HCT116 (cell line): Measurements from ENCODE around the gene GCK. TPM values are rescaled to one million over a fixed set of nuclear protein-coding genes. Genes with fewer than 3 reads are reported as not detected.

Experiments used
- ATAC-seq: fragments of 200-7000 bp; cut with Tn5 transposase; 2 replicates; pipeline ENCODE4 v1.9.1; 2020; ENCODE audit warnings: mild to moderate bottlenecking, moderate library complexity
- BruUV-seq: library from RNA; stranded (reverse); fragments of 400-500 nt; replicated peaks from 2 replicates; lab custom pipeline; 2021; lab: Mats Ljungman, UMichigan
- CTCF ChIA-PET: fragments of 300-600 bp; sonication (Branson Sonifier 250); formaldehyde crosslinking; loops from one replicate; lab custom pipeline; 2021; ENCODE audit warnings: antibody characterized with exemption; lab: Charles Lee
- POLR2A ChIA-PET: fragments of 300-600, 350-600 bp; sonication (Branson Sonifier 250); formaldehyde crosslinking; loops from one replicate; lab custom pipeline; 2021; ENCODE audit warnings: antibody characterized with exemption; lab: Charles Lee
- RAD21 ChIA-PET, 2 experiments: fragments of 300-600 bp; sonication (Branson Sonifier 250); formaldehyde crosslinking; loops; one replicate each; lab custom pipeline; 2023; ENCODE audit warnings: low total read pairs in 2 of 2; ENCODE audit not compliant: uncharacterized antibody in 2 of 2, unreplicated experiment in 2 of 2, low non-redundant PET in 1 of 2; lab: Charles Lee
- DNase-seq: peaks from one replicate; pipeline ENCODE4 v3.0.0-alpha.2; 2010; ENCODE audit warnings: low read depth, low spot score
- H2AFZ ChIP-seq: fragments of 200-600 bp; shearing (Covaris generic), sonication (generic); 2 replicates; pipeline ENCODE4 v1.6.1; 2017; ENCODE audit warnings: low read depth, mixed run types, mixed read lengths, antibody characterized with exemption, low read length; ENCODE audit not compliant: poor library complexity, severe bottlenecking
- H3K27ac ChIP-seq: 2 replicates; pipeline ENCODE4 v1.5.1; 2012; ENCODE audit warnings: low read depth, low read length
- H3K27me3 ChIP-seq: fragments of 200-600 bp; sonication (generic); 2 replicates; pipeline ENCODE4 v1.6.1; 2016; ENCODE audit warnings: mixed run types, low read length, mixed read lengths; ENCODE audit not compliant: insufficient read depth
- H3K36me3 ChIP-seq, 2 experiments: fragments of 200-500 bp in 1 of 2; fragments of 200-600 bp in 1 of 2; sonication (Bioruptor generic) in 1 of 2; sonication (generic) in 1 of 2; 2 replicates each; pipeline versions ENCODE4 v1.5.1 to v1.6.1; 2014 to 2016; ENCODE audit warnings: low read length in 2 of 2, inconsistent platforms in 1 of 2, mixed read lengths in 1 of 2, mixed run types in 1 of 2; ENCODE audit not compliant: insufficient read depth in 2 of 2, control insufficient read depth in 1 of 2
- H3K4me1 ChIP-seq, 2 experiments: fragments of 200-600 bp in 1 of 2; sonication (generic) in 1 of 2; 2 replicates each; pipeline versions ENCODE4 v1.5.1 to v1.6.1; 2012 to 2017; ENCODE audit warnings: low read length in 2 of 2, inconsistent platforms in 1 of 2, mild to moderate bottlenecking in 1 of 2, mixed read lengths in 1 of 2, mixed run types in 1 of 2, moderate library complexity in 1 of 2; ENCODE audit not compliant: insufficient read depth in 2 of 2, control insufficient read depth in 1 of 2
- H3K4me2 ChIP-seq: fragments of 200-600 bp; sonication (generic); 2 replicates; pipeline ENCODE4 v1.6.1; 2017; ENCODE audit warnings: mixed run types, low read length, mixed read lengths
- H3K4me3 ChIP-seq, 2 experiments: fragments of 200-600 bp in 1 of 2; sonication (generic) in 1 of 2; replicated peaks in 1 of 2; 2 replicates each; pipeline ENCODE4 v1.5.1; 2011 to 2016; ENCODE audit warnings: low read length in 2 of 2, control low read depth in 1 of 2, low read depth in 1 of 2, mild to moderate bottlenecking in 1 of 2, mixed read lengths in 1 of 2, mixed run types in 1 of 2
- H3K79me2 ChIP-seq: fragments of 200-600 bp; sonication (generic); 2 replicates; pipeline ENCODE4 v1.6.1; 2017; ENCODE audit warnings: mild to moderate bottlenecking, mixed run types, low read length, moderate library complexity, mixed read lengths; ENCODE audit not compliant: insufficient read depth
- H3K9ac ChIP-seq: fragments of 200-600 bp; sonication (generic); 2 replicates; pipeline ENCODE4 v1.6.1; 2016; ENCODE audit warnings: low read length, mixed read lengths
- H3K9me2 ChIP-seq: fragments of 200-600 bp; sonication (generic), shearing (Covaris generic); 2 replicates; pipeline ENCODE4 v1.6.1; 2017; ENCODE audit warnings: mixed run types, mild to moderate bottlenecking, moderate library complexity; ENCODE audit not compliant: insufficient read depth
- H3K9me3 ChIP-seq, 2 experiments: fragments of 200-500 bp in 1 of 2; fragments of 200-600 bp in 1 of 2; sonication (Bioruptor generic) in 1 of 2; sonication (generic) in 1 of 2; 2 replicates each; pipeline ENCODE4 v1.6.1; 2014 to 2017; ENCODE audit warnings: low read length in 2 of 2, mixed read lengths in 2 of 2, inconsistent platforms in 1 of 2, low read depth in 1 of 2, mild to moderate bottlenecking in 1 of 2, mixed run types in 1 of 2, moderate library complexity in 1 of 2; ENCODE audit not compliant: control insufficient read depth in 1 of 2, insufficient read depth in 1 of 2
- H4K20me1 ChIP-seq: fragments of 200-600 bp; sonication (generic), shearing (Covaris generic); 2 replicates; pipeline ENCODE4 v1.6.1; 2017; ENCODE audit warnings: mixed run types, mild to moderate bottlenecking, moderate library complexity; ENCODE audit not compliant: insufficient read depth
- CBX3 ChIP-seq: IDR thresholded peaks from 2 replicates; pipeline ENCODE4 v1.6.1; 2012; ENCODE audit warnings: low read depth
- CEBPB ChIP-seq: IDR thresholded peaks from 2 replicates; pipeline ENCODE4 v1.6.1; 2012; ENCODE audit warnings: low read depth
- CTCF ChIP-seq, 3 experiments: fragments of 200-600 bp in 1 of 3; sonication (generic) in 1 of 3; IDR thresholded peaks in 2 of 3; conservative IDR thresholded peaks in 1 of 3; 2 replicates each; pipeline ENCODE4 v1.5.1; 2012 to 2017; ENCODE audit warnings: low read depth in 2 of 3, low read length in 2 of 3, antibody characterized with exemption in 1 of 3, borderline replicate concordance in 1 of 3, control low read depth in 1 of 3, mild to moderate bottlenecking in 1 of 3, mixed read lengths in 1 of 3, mixed run types in 1 of 3, moderate library complexity in 1 of 3; ENCODE audit not compliant: insufficient read depth in 1 of 3
- EGR1 ChIP-seq: IDR thresholded peaks from 2 replicates; pipeline ENCODE4 v1.6.1; 2012; ENCODE audit warnings: low read depth
- ELF1 ChIP-seq: IDR thresholded peaks from 2 replicates; pipeline ENCODE4 v1.6.1; 2012; ENCODE audit warnings: low read depth, borderline replicate concordance
- EZH2 ChIP-seq: fragments of 200-600 bp; sonication (generic); IDR thresholded peaks from 2 replicates; pipeline ENCODE4 v1.6.1; 2017; ENCODE audit warnings: antibody characterized with exemption, mixed run types
- EZH2phosphoT487 ChIP-seq: fragments of 200-600 bp; IDR thresholded peaks from 2 replicates; pipeline ENCODE4 v1.6.1; 2018; ENCODE audit warnings: antibody characterized with exemption, borderline replicate concordance
- FOSL1 ChIP-seq: IDR thresholded peaks from 2 replicates; pipeline ENCODE4 v1.6.1; 2012; ENCODE audit warnings: low read depth
- JUND ChIP-seq: IDR thresholded peaks from 2 replicates; pipeline ENCODE4 v1.6.1; 2012
- MAX ChIP-seq: IDR thresholded peaks from 2 replicates; pipeline ENCODE4 v1.6.1; 2012
- POLR2A ChIP-seq: IDR thresholded peaks from 2 replicates; pipeline ENCODE4 v1.7.0; 2011; ENCODE audit warnings: borderline replicate concordance; ENCODE audit not compliant: insufficient read depth, insufficient read length; ENCODE audit errors: extremely low read depth
- POLR2AphosphoS5 ChIP-seq: IDR thresholded peaks from 2 replicates; pipeline ENCODE4 v1.6.1; 2011; ENCODE audit warnings: mild to moderate bottlenecking, low read depth, low read length, moderate library complexity
- RAD21 ChIP-seq: IDR thresholded peaks from 2 replicates; pipeline ENCODE4 v1.6.1; 2012; ENCODE audit warnings: low read depth, mild to moderate bottlenecking
- SP1 ChIP-seq: IDR thresholded peaks from 2 replicates; pipeline ENCODE4 v1.6.1; 2012; ENCODE audit warnings: low read depth
- SRF ChIP-seq: IDR thresholded peaks from 2 replicates; pipeline ENCODE4 v1.6.1; 2012; ENCODE audit warnings: low read depth
- TCF7L2 ChIP-seq: IDR thresholded peaks from 2 replicates; pipeline ENCODE4 v1.7.0; 2011; ENCODE audit warnings: borderline replicate concordance, inconsistent platforms; ENCODE audit not compliant: insufficient read depth, insufficient read length; ENCODE audit errors: extremely low read depth
- ZBTB33 ChIP-seq: IDR thresholded peaks from 2 replicates; pipeline ENCODE4 v1.6.1; 2011; ENCODE audit warnings: mild to moderate bottlenecking, low read length, moderate library complexity; ENCODE audit not compliant: insufficient replicate concordance; ENCODE audit errors: extremely low read depth
- ZFX ChIP-seq: fragments of 450-650 bp; IDR thresholded peaks from 2 replicates; pipeline ENCODE4 v1.6.1; 2017
- intact Hi-C: fragments of 100-400 bp; cut with micrococcal nuclease; formaldehyde crosslinking; loops from 2 replicates; pipeline ENCODE4 v1.10.0; 2022
- total RNA-seq: library from RNA; stranded (reverse); gene quantifications from one replicate; pipeline ENCODE4 v1.2.1, GENCODE V29; 2021; ENCODE audit not compliant: unreplicated experiment
- TF ChIP-seq, protein P1 (sequence below): IDR thresholded peaks from 2 replicates; pipeline ENCODE4 v1.6.1; 2012; ENCODE audit warnings: low read depth

The GCK gene
- total RNA-seq, 1 experiment from 2014 or later: 0.34 TPM

GRCh38 chr7:44217852-44218402 lies 28.7 kb upstream of the GCK start (continued):
- TF ChIP-seq CTCF (IDR thresholded peaks at IDR 0.05 in 2 of 3, conservative IDR thresholded peaks at IDR 0.05 in 1 of 3; ENCODE audit: borderline replicate concordance in 1 of 3, insufficient read depth in 1 of 3, low read depth in 2 of 3, low read length in 2 of 3): no peak

- H3K9ac ChIP-seq: no peak overlapping the region
- no peak for ATAC-seq
- H3K79me2 ChIP-seq: no peaks in the 10 kb centered on the region
- no peaks in the 10 kb centered on the region for H3K4me1 ChIP-seq
- no TSS peak for BruUV-seq
- no peak overlapping the region for H3K4me3 ChIP-seq
- H4K20me1 ChIP-seq: no peaks in the 10 kb centered on the region
- H3K36me3 ChIP-seq: peaks cover under 1 to 7% of the 10 kb centered on the region in 2 experiments; a peak in 2 of 4 replicates
- no peak overlapping the region for H3K27ac ChIP-seq
- intact Hi-C loops: no loop called here
- H3K9me3 ChIP-seq: no peaks in the 10 kb centered on the region
- ChIA-PET CTCF (no interaction called here), POLR2A (no interaction called here), RAD21 (no interaction called here)
- no peak for DNase-seq
- H3K27me3 ChIP-seq: no peaks in the 10 kb centered on the region
- no peaks in the 10 kb centered on the region for H3K9me2 ChIP-seq
- no peak for TF ChIP-seq JUND
- no peak for TF ChIP-seq ELF1
- TF ChIP-seq ZFX: no peak
- TF ChIP-seq POLR2AphosphoS5: no peak
- no peak for TF ChIP-seq TCF7L2
- TF ChIP-seq MAX: no peak
- no peak for TF ChIP-seq CEBPB
- TF ChIP-seq EZH2: no peak
- no peak for TF ChIP-seq FOSL1
- no peak for TF ChIP-seq SP1
- TF ChIP-seq RAD21: no peak
- TF ChIP-seq ZBTB33: no peak
- no peak for TF ChIP-seq POLR2A
- no peak for TF ChIP-seq SRF
- TF ChIP-seq, protein P1, sequence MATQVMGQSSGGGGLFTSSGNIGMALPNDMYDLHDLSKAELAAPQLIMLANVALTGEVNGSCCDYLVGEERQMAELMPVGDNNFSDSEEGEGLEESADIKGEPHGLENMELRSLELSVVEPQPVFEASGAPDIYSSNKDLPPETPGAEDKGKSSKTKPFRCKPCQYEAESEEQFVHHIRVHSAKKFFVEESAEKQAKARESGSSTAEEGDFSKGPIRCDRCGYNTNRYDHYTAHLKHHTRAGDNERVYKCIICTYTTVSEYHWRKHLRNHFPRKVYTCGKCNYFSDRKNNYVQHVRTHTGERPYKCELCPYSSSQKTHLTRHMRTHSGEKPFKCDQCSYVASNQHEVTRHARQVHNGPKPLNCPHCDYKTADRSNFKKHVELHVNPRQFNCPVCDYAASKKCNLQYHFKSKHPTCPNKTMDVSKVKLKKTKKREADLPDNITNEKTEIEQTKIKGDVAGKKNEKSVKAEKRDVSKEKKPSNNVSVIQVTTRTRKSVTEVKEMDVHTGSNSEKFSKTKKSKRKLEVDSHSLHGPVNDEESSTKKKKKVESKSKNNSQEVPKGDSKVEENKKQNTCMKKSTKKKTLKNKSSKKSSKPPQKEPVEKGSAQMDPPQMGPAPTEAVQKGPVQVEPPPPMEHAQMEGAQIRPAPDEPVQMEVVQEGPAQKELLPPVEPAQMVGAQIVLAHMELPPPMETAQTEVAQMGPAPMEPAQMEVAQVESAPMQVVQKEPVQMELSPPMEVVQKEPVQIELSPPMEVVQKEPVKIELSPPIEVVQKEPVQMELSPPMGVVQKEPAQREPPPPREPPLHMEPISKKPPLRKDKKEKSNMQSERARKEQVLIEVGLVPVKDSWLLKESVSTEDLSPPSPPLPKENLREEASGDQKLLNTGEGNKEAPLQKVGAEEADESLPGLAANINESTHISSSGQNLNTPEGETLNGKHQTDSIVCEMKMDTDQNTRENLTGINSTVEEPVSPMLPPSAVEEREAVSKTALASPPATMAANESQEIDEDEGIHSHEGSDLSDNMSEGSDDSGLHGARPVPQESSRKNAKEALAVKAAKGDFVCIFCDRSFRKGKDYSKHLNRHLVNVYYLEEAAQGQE: no peak
- no peak for TF ChIP-seq EZH2phosphoT487
- TF ChIP-seq CBX3: no peak
- TF ChIP-seq EGR1: no peak
- TF ChIP-seq, all 23 proteins: peak for 0
- no peak overlapping the region for H3K4me2 ChIP-seq
- no peak overlapping the region for H2AFZ ChIP-seq
These were observed 28.0 kb upstream of the GCK start for GRCh38 chr7:44217223-44217714.
